DMS153 (cell line): Measurements from ENCODE around the gene ARL13A.
"Not testable (repeated sequence)": the region's sequence is repeated elsewhere in the genome, so short reads cannot be mapped to it uniquely, and the experiment has no call there.

Experiments
- DNase-seq: peaks from one replicate; lab custom pipeline; 2025; lab: John Stamatoyannopoulos, UW

ARL13A gene

DNA sequence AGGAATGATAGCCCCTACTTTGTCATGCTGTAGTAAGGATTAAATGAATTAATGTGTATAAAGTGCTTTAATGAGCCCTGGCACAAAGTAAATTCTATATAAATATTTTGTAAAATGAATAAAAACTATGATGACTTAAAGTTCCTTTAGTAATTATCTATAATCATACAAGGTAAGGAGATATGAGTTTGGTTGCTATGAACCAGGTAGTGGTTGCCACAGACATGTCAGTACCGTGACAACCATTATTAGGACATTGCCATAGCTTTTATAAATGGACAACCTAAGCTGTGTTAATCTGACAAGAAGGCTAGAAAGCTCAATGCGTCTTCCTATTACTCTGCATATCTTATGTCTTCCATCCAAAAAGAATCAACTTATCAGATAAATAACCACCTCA, at the start of gene ARL13A:
Gene ARL13A, plus strand, starts transcription at position 301 of the 400 bp plus-strand sequence. CDS start 3,982 bp downstream, outside the sequence.
- no peak for DNase-seq

DNA sequence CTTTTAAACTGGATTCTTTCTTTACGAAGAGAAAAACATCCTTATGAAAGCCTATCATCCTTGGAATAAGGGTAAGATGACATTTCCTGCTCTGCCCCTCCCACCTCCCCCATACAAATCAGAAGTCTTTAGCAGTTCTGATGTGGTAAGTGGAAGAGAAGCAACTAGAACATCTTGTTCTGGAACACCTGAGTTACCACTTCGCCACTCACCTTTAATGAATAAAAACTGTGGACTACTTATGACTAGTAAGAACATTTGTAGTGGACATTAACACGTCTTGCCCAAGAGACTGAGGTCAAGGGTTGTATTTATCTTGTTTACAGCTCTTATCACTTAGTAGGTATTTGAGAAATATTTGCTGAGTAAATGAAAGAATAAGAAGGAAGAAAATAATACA, 45.1 kb upstream of the ARL13A start:
- no peak for DNase-seq

DNA sequence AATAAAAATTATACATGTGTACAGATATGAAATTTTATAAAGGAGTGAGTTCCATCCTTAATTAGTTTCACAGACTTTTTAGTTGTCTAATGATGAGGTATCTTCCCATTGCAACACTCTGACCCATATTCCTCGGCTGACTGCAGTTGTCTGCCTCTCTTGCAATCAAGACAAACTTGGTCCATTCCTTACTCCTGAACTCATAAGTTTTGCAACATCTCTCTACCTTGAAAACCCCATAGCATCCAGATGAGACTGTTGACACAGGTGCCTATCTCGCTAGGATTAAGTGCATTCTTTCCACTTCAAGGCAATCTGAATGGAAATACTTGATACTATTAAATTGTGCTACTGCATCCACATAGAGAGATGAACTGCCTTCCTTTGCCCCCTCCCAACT, 43.1 kb upstream of the ARL13A start:
- DNase-seq: no peak

DNA sequence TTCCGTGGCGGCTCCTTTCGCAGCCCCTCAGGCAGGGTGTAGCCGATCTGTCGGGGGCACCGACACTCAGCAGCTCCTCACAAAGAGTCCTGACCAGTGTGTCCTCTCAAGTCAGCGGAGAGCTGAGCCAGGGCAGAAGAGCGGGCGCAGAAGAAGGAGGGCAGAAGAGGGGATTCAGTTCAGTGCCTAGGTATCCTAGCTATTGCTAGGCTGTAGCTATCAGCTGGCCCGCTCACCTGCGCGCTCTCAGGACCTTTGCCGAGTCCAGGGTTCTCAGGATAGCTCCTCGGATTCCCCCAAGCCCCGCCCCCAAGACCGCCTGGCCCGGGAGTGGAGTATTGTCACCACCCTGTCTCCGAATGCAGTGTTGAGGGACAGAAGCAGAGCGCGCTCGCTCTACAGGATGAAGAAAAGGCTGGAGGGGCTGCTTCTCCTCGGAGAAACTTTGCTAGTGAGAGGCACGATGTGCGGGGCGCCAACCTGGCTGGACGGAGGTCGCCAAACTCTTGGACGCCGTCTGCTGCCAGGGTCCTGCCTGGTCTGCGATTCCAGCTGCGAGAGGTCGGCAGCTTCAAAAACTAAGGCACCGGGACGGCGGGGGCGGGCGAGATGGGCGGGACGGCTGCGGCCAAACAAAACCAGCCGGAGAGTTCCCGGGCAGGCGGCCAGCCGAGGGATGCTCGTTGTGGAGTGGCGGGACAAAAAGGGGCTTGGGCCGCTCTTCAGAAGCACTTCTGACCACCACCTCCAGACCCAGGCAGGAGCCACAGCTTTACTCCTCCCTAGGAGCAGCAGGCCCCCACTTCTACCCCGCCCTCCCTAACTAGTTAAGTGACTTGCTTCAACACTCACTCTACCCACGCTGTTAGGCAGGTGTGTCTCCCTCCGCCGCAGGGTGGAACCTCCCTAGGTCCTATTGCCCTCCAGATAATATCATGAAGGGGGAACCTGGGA, 40.6 kb upstream of the ARL13A start, which contains the start of gene XKRX:
Gene XKRX, minus strand, starts transcription at position 258 of the 954 bp plus-strand sequence. CDS start 613 bp downstream, outside the sequence.
- DNase-seq: no peak

DNA sequence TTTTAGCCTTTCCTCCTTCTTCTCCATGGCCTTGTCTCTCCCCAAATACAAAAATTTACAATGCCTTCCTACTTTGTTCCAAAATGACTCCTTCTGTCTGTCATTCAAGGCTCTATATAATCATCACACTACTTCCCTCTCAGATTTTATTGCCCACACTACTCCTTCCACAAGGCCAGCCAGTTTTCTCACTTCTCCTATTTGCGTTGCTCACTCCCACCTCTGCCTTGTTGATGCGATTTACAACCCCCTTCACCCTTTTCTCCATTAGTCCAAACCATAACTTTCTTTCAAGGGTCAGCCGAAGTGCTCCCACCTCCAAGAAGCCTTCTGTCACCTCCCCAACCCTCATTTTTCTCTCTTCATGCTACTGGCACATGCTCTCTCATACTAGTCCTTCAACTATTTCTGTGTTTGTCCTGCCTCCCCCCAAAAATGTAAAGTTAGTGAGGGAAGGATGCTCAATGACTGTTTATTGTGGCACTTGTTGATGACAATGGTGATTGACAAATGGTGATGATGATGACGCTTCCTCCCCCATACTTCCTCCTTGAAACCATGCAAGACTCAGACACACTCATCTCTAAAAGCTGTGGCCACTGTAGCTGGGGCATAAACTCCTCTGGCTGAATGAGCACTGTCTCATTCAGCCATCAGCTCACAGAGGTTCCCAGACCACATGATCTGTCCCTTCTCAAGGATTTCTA, 38.1 kb upstream of the ARL13A start:
- no peak for DNase-seq

DNA sequence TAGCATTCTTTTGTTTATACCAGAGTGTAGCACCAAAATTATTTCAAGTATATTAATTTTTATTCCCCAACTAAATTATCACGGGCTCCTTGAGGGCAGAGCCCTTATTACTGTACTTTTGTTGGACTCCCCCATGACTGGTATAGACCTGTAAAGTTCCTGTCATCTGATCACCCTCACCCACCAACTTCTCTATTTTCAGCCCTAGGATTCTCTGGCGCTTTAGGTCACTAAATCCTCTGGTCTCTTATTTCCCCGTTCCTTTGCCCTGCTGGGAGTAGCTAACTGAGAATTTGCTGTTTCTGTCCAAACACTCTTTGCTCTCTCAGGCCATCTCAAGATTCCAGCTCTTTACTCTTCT, 37.6 kb upstream of the ARL13A start:
- DNase-seq: no peak

DNA sequence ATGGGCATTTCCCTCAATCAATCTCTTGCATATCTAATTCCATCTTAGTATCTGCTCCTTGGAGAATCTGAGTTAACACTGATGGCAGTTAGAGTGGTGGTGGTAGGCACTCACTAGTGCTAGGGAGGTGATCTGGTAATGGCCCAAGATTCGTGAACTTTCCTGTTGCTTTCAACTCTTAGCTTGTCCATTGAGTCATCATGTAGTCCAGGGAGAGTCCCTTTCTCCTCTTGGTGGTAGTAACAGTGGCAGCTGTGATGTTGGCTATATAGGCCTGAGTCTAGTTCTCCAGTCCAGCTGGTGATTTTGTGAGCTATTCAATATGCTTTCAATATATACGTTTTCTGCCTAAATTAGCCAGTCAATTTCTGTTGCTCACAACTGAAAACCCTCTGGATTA, 33.7 kb upstream of the ARL13A start:
- DNase-seq: no peak

DNA sequence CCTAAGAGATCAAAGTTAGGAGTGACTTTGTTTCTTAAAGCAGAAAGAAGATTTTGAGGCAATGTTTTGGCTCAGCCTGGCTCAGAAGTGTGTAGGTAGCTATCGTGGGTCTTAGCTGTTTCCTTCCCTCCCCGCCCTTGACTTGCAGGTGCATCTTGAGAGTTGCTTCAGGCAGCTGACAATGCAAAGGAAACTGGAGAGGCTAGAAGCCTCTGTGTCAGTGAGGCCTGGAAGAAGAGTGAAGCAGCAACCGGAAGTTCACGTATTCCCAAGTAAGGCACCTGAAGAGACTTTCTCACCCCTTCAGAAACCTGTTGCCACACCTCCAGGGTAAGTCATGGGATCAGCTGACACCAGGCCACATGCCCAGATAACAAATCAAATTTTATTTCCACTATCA, 30.2 kb upstream of the ARL13A start:
- no peak for DNase-seq

DNA sequence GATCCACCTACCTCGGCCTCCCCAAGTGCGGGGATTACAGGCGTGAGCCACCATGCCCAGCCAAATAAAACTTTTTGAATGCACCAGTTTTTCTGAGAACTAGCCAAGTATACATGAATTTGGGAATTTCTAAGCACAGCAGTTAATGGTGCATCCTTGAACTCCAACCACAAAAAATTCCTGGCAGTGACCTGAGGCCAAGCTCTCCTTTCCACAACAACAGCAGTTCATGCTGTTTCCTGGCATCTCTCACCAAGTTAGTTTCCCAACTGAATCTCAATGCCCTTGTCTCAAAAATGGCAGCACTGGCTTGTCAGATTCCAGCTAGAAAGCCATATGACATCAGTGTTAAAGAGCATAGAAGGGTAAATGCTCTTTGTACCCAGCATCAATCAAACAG, 24.9 kb upstream of the ARL13A start:
- DNase-seq: no peak

DNA sequence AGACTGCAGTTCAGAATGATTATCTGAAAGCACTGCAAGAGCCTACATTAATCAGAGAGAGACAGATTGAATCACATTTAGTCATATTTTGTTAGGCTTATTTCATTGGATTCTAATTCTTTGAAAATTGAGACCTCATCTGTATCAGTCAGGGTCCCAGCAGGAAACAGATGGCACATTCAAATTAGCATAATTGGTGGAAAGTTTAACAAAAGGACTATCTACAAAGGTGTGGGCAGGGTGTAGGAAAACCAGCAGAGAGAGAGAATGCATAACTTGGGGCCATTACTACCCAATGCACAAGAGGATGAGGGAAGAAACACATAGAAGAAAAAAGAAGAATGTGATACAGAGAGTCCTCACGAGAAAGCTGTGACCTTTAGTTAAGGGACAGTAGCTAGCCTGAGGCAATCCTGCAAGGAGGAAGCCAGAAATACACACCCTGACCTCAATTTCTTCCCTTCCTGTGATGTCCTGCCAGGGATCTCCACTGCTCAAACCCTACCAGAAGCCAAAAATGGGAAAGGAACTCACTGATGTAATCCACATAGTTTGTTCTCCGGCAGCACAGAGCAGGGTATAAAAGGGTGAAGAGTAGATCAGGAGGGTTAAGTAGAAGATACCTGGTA, 23.1 kb upstream of the ARL13A start:
- DNase-seq: no peak

DNA sequence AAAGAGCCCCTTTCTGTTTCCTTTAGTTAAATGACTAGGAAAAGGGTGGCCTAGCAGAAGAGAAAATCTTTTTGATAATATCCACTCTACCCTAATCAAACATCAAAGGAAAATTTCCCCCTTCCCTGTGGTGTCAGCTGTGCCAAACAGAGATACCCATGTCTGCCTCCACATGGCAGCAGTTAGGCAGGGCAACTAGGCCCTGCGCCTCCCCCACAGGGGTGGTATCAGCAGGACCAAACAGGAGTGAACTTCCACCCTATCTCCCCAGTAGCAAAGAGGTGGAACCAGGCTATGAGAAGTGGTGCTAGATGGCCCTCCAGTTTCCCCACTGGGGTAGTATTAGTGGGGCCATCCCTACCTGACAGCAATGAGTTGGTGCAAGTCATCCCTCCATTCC, 21.0 kb upstream of the ARL13A start:
- DNase-seq: no peak

DNA sequence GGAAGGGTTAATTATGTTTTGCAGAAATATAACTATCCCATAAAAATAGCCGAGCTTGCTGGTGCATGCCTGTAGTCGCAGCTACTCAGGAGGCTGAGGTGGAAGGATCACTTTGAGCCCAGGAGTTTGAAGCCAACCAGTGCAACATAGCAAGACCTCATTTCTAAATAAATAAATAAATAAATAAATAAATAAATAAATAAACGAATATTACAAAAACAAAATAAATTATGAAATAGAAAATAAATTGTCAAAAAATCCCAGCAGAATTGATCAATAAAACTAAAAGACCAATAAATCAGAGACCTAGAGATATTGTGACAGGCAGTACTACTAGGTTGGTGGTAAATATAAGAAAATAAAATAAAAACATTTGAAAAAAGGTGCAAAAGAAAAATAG, 6.7 kb upstream of the ARL13A start:
- DNase-seq: no peak

DNA sequence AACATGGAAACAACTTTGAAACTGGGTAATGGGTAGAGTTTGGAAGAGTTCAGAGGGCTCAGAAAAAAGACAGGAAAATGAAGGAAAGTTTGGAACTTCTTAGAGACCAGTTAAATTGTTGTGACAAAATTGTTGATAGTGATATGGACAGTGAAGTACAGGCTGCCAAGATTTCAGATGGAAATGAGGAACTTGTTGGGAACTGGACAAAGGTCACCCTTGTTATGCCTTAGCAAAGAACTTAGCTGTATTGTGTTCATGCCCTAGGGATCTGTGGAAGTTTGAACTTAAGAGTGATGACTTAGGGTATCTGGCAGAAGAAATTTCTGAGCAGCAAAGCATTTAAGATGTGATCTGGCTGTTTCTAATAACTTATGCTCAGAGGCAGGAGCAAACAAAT, 5.1 kb upstream of the ARL13A start:
- DNase-seq: no peak

DNA sequence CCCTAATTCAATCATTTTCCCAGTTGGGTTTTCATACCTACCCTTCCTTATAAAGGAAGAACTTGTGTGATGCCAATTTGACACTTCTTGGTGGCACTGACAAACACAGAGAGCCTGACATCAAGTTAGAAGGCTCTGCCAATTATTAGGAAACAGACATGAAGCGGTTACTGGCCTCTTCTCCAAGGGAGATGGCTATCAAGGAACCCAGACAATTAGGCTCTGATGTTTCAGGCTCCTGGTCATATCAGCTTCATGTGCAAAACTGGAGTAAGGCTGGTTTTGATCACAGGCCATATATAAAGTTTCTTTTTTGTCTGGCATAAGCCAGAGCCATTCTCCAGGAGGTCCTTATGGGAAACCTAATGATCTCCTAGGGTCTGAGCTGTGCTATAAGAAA, 428 bp downstream of the ARL13A start:
- DNase-seq: no peak

DNA sequence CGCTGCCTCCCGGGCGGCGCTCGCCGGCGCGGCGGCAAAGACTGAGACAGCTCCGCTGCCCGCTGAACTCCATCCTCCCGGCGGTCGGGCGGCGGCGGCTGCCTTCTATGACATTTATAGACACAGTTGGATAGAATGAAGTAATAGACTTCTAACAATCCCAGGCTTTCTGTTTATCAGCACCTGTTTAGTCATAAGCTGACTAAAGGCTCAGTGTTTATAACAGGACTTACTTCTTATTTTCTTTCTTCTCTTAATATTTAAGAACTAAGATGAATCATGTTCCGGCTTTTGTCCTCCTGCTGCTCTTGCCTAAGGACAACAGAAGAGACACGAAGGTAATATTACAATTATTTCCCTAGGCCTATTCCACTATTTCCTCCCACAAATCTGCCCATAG, 3.9 kb downstream of the ARL13A start:
- no peak for DNase-seq

DNA sequence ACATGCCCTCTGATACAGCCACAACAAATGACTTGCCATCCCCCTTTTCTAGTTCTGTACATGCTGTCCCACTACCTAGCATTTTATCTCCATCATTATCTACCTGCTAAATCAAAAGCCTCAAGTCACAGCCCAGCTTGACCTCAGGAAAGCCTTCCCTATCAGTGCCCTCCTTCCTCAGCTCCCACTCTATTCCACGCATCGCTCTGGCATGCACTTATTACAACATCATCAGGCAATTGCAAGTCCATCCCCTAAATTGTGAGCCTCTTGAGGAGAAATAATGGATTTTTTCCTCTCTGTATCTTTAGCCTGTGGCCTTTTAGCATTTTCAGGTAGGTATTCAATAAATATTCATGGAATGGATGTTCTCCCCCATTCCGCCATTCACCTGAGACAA, 5.7 kb downstream of the ARL13A start:
- DNase-seq: no peak

DNA sequence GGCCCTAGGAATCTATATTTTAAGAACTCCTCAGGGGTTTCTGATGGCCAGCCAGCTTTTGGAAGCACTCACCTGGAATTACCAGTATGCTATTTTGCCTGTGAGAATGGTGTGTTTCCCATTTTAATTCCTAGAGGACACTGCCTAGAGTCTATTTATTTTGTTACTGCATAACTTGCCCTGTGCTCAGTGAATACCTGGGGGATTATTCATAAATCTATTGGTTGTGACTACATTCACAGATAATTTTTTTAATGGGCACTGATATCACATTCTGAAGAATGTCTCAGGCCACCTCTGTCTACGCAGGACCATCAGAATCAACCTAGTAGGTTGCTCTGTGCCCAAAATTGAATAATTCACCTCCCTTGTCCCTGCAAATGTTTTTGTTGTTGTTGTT, 6.7 kb downstream of the ARL13A start:
- no peak for DNase-seq

DNA sequence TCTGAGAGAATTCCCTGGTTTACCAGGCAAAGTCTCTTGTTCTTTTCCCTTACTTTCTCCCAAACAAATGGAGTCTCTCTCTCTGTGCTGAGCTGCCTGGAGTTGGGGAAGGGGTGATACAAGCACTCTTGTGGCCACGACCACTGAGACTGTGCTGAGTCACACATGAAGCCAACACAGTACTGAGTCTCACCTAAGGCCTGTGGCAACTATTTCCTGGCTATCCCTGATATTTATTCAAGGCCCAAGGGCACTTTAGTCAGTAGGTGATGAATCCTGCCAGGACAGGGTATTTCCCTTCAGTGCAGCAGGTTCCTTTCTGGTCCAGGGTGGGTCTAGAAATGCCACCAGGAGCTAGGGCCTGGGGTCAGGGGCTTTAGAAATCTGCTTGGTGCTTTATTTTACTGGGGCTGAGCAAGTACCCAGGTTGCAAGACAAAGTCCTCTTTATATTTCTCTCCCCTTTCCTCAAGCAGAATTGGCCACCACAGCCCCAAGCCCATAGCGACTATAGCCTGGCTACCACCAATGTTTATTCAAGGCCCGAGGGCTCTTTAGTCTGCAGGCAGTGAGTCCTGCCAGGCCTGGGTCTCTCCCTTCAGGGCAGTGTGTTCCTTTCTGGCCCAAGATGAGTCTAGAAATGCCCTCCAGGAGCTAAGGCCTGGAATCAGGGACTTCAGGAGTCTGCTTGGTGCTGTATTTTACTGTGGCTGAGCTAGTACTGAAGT, 10.5 kb downstream of the ARL13A start:
- no peak for DNase-seq

DNA sequence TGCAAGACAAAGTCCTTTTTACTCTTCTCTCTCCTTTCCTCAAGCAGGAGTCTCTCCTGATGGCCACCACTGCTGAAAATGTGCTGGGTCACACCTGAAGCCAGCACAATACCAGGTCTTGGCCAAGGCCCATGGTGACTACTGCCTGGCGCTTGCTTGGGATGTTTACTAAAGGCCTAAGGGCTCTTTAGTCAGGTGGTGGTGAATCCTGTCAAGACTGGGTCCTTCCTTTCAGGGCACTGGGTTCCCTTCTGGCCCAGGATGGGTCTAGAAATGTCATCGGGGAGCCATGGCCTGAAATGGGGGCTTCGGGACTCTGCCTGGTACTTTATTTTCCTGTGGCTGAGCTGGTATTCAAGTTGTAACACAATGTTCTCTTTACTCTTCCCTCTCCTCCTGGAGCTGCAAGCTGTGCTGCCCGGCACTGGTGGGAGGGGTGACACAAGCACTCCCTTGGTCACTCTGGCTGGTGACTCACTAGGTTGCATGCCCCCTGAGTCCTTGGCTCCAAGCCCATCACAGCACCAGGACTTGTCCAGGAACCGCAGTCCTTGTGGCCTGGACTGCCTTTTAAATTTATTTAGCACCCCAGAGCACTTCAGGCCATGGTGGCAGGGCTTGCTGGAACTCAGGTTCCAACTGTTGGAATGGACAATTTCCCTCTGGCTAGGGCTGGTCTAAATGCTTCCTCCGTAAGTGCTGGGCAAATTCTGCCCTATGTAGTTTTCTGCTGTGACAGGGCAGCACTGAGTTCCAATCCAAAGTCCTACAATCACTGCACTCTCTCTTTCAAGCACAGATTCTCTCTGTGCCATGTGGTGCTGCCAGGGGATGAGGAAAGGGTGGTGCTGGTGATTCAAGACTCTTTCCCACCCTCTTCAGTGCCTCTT, 11.3 kb downstream of the ARL13A start:
- DNase-seq: no peak

DNA sequence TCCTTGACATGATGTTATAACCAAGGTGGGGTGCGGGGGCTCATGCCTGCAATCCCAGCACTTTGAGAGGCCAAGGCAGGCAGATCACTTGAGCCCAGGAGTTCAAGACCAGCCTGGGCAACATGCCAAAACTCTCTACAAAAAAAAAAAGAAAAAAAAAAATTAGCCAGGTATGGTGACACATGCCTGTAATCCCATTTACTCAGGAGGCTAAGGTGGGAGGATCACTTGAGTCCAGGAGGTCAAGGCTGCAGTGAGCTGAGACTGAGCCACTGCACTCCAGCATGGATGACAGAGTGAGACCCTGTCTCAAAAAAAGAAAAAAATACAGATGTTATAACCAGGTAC, 12.0 kb downstream of the ARL13A start:
- DNase-seq: not testable (repeated sequence)

DNA sequence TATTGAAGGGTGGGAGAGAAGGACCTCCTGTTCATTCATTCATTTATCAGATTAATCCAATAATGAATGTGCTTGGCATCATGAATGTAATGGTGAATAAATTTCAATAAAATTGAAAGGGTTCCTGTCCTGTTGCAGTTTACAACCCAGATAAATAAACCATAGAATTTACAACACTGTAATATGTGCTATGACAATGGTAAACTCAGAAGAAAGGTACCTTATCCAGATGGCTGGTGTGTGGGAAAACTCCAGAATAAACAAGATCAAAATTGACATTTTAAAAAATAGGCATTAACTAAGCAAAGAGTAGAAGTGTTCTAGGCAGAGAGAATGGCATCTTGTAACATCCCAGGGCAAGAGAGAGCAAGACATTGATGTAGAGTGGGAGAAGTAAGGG, 15.3 kb downstream of the ARL13A start:
- DNase-seq: no peak
